Activated naive CD8-positive, alpha-beta T cell treated with anti-CD3 and anti-CD28 coated beads, Interleukin-2, amount 10 ng/mL, durations not matched to agents 7 days and 5 days (primary cell): ENCODE data around the gene QSOX1. TPM values are rescaled to one million over a fixed set of nuclear protein-coding genes. Genes with fewer than 3 reads are reported as not detected.

Experiments
- ATAC-seq: fragments of 150-1000 bp; cut with Tn5 transposase; one replicate; pipeline ENCODE4 v1.10.0; 2021; ENCODE audit warnings: low read depth, moderate library complexity
- POLR2A ChIA-PET: fragments of 350-600 bp; sonication (Branson Sonifier 250); formaldehyde crosslinking; loops from one replicate; lab custom pipeline; 2021; ENCODE audit warnings: antibody characterized with exemption; lab: Charles Lee
- DNase-seq: peaks from one replicate; pipeline ENCODE4 v3.0.0; 2021
- H3K27ac Mint-ChIP-seq: one replicate; pipeline ENCODE4 v1.8.0; 2022; ENCODE audit warnings: mild to moderate bottlenecking, mixed read lengths
- H3K27me3 Mint-ChIP-seq: one replicate; pipeline ENCODE4 v1.8.0; 2022; ENCODE audit warnings: mild to moderate bottlenecking, moderate library complexity, mixed read lengths
- H3K36me3 Mint-ChIP-seq: one replicate; pipeline ENCODE4 v1.8.0; 2021; ENCODE audit warnings: mild to moderate bottlenecking, mixed read lengths
- H3K4me1 Mint-ChIP-seq: one replicate; pipeline ENCODE4 v1.8.0; 2021; ENCODE audit warnings: mixed read lengths
- H3K4me3 Mint-ChIP-seq: one replicate; pipeline ENCODE4 v1.8.0; 2022; ENCODE audit warnings: mild to moderate bottlenecking, moderate library complexity, mixed read lengths
- H3K9me3 Mint-ChIP-seq: one replicate; pipeline ENCODE4 v1.8.0; 2021; ENCODE audit warnings: mixed read lengths
- total RNA-seq, 2 experiments: library from RNA; stranded (reverse); gene quantifications; one replicate each; pipeline ENCODE4 v1.2.3, GENCODE V29; 2021

The QSOX1 gene
- total RNA-seq, 2 experiments from 2014 or later, result 22.8 to 27.1 TPM

- Mint-ChIP-seq H3K27ac (no peak overlapping the region), H3K27me3 (peaks cover 41% of the 10 kb centered on the region), H3K36me3 (no peaks in the 10 kb centered on the region), H3K4me1 (peaks cover 5% of the 10 kb centered on the region), H3K9me3 (no peaks in the 10 kb centered on the region), H3K4me3 (no peak overlapping the region)
- ATAC-seq (no peak), DNase-seq (no peak)
- POLR2A ChIA-PET, result no interaction called here
Observed at GRCh38 chr1:180136331-180136967, 18.2 kb upstream of the QSOX1 start.

GRCh38 chr1:180136968-180137356 is 17.7 kb upstream of the QSOX1 start:
- H3K9me3 Mint-ChIP-seq, result no peaks in the 10 kb centered on the region
- H3K27me3 Mint-ChIP-seq, result peaks cover 39% of the 10 kb centered on the region
- H3K27ac Mint-ChIP-seq, result no peak overlapping the region
- H3K4me3 Mint-ChIP-seq, result no peak overlapping the region
- no peak for DNase-seq
- no peak for ATAC-seq
- H3K36me3 Mint-ChIP-seq, result no peaks in the 10 kb centered on the region
- peaks cover under 1% of the 10 kb centered on the region for H3K4me1 Mint-ChIP-seq
- POLR2A ChIA-PET, result no interaction called here

GRCh38 chr1:180137776-180138175 is 16.9 kb upstream of the QSOX1 start:
- no peaks in the 10 kb centered on the region for H3K4me1 Mint-ChIP-seq
- no peak overlapping the region for H3K4me3 Mint-ChIP-seq
- POLR2A ChIA-PET, result no interaction called here
- no peaks in the 10 kb centered on the region for H3K9me3 Mint-ChIP-seq
- no peaks in the 10 kb centered on the region for H3K36me3 Mint-ChIP-seq
- H3K27ac Mint-ChIP-seq, result no peak overlapping the region
- H3K27me3 Mint-ChIP-seq, result peaks cover 34% of the 10 kb centered on the region
- ATAC-seq (no peak), DNase-seq (no peak)

- Mint-ChIP-seq H3K36me3 (no peaks in the 10 kb centered on the region), H3K4me3 (no peak overlapping the region), H3K4me1 (no peaks in the 10 kb centered on the region), H3K9me3 (no peaks in the 10 kb centered on the region), H3K27me3 (peaks cover 21% of the 10 kb centered on the region), H3K27ac (no peak overlapping the region)
- ATAC-seq (no peak), DNase-seq (no peak)
- POLR2A ChIA-PET, result interaction anchor here (0.5 kb wide), 1 partner anchor 8 kb away, joined by 6 read pairs; no protein-coding TSS in a partner anchor
Observed at GRCh38 chr1:180141381-180141934, 13.2 kb upstream of the QSOX1 start.

- ATAC-seq (no peak), DNase-seq (no peak)
- no peaks in the 10 kb centered on the region for H3K9me3 Mint-ChIP-seq
- H3K4me3 Mint-ChIP-seq, result no peak overlapping the region
- H3K27ac Mint-ChIP-seq, result no peak overlapping the region
- H3K27me3 Mint-ChIP-seq, result peaks cover 15% of the 10 kb centered on the region
- POLR2A ChIA-PET, result no interaction called here
- no peaks in the 10 kb centered on the region for H3K4me1 Mint-ChIP-seq
- H3K36me3 Mint-ChIP-seq, result no peaks in the 10 kb centered on the region
Observed at GRCh38 chr1:180143359-180143758, 11.3 kb upstream of the QSOX1 start.

- no peak for ATAC-seq
- Mint-ChIP-seq H3K4me1 (no peaks in the 10 kb centered on the region), H3K27me3 (peaks cover 10% of the 10 kb centered on the region), H3K36me3 (no peaks in the 10 kb centered on the region), H3K27ac (no peak overlapping the region), H3K9me3 (no peaks in the 10 kb centered on the region), H3K4me3 (no peak overlapping the region)
- no peak for DNase-seq
- POLR2A ChIA-PET, result interaction anchor here (1.4 kb wide), 1 partner anchor 10 kb away, joined by 6 read pairs; the partner anchor contains the start of gene QSOX1
Observed at GRCh38 chr1:180144659-180145357, 9.9 kb upstream of the QSOX1 start.

- no peak overlapping the region for H3K27ac Mint-ChIP-seq
- DNase-seq (no peak), ATAC-seq (no peak)
- POLR2A ChIA-PET, result interaction anchor here (1.4 kb wide), 1 partner anchor 9 kb away, joined by 6 read pairs; the partner anchor contains the start of gene QSOX1
- H3K4me3 Mint-ChIP-seq, result no peak overlapping the region
- peaks cover 10% of the 10 kb centered on the region for H3K27me3 Mint-ChIP-seq
- no peaks in the 10 kb centered on the region for H3K4me1 Mint-ChIP-seq
- H3K9me3 Mint-ChIP-seq, result no peaks in the 10 kb centered on the region
- H3K36me3 Mint-ChIP-seq, result no peaks in the 10 kb centered on the region
Observed at GRCh38 chr1:180145446-180145845, 9.2 kb upstream of the QSOX1 start.

- H3K4me1 Mint-ChIP-seq, result peaks cover 26% of the 10 kb centered on the region
- no peak for DNase-seq
- POLR2A ChIA-PET, result no interaction called here
Observed at GRCh38 chr1:180150982-180151381, 3.7 kb upstream of the QSOX1 start.

GRCh38 chr1:180151508-180151907 is 3.2 kb upstream of the QSOX1 start:
- DNase-seq (no peak), ATAC-seq (no peak)
- peaks cover 31% of the 10 kb centered on the region for H3K4me1 Mint-ChIP-seq
- H3K27me3 Mint-ChIP-seq, result peaks cover 3% of the 10 kb centered on the region
- H3K36me3 Mint-ChIP-seq, result no peaks in the 10 kb centered on the region
- POLR2A ChIA-PET, result no interaction called here
- H3K9me3 Mint-ChIP-seq, result no peaks in the 10 kb centered on the region
- H3K4me3 Mint-ChIP-seq, result no peak overlapping the region
- no peak overlapping the region for H3K27ac Mint-ChIP-seq

More at GRCh38 chr1:180150982-180151381, 3.7 kb upstream of the QSOX1 start:
- H3K27ac Mint-ChIP-seq, result no peak overlapping the region
- no peaks in the 10 kb centered on the region for H3K9me3 Mint-ChIP-seq
- ATAC-seq, result no peak
- no peak overlapping the region for H3K4me3 Mint-ChIP-seq
- H3K36me3 Mint-ChIP-seq, result no peaks in the 10 kb centered on the region
- H3K27me3 Mint-ChIP-seq, result peaks cover 3% of the 10 kb centered on the region

GRCh38 chr1:180152588-180152987 is 2.1 kb upstream of the QSOX1 start:
- peaks cover 34% of the 10 kb centered on the region for H3K4me1 Mint-ChIP-seq
- H3K36me3 Mint-ChIP-seq, result no peaks in the 10 kb centered on the region
- no peak for ATAC-seq
- POLR2A ChIA-PET, result no interaction called here
- H3K4me3 Mint-ChIP-seq, result no peak overlapping the region
- DNase-seq, result no peak
- H3K9me3 Mint-ChIP-seq, result no peaks in the 10 kb centered on the region
- H3K27me3 Mint-ChIP-seq, result peaks cover 3% of the 10 kb centered on the region
- H3K27ac Mint-ChIP-seq, result no peak overlapping the region

- H3K27me3 Mint-ChIP-seq, result peaks cover under 1% of the 10 kb centered on the region
- peak overlapping the region; percentile 17 for H3K4me3 Mint-ChIP-seq
- H3K27ac Mint-ChIP-seq, result peak overlapping the region; percentile 34
- peaks cover 2% of the 10 kb centered on the region for H3K36me3 Mint-ChIP-seq
- peaks cover 34% of the 10 kb centered on the region for H3K4me1 Mint-ChIP-seq
- no peak for DNase-seq
- no peak for ATAC-seq
- POLR2A ChIA-PET, result interaction anchor here (0.9 kb wide), 1 partner anchor 270 kb away, joined by 3 read pairs; no protein-coding TSS in a partner anchor
- no peaks in the 10 kb centered on the region for H3K9me3 Mint-ChIP-seq
Observed at GRCh38 chr1:180153032-180153431, 1.6 kb upstream of the QSOX1 start.

- POLR2A ChIA-PET, result interaction anchor here (0.9 to 1.9 kb wide), 4 partner anchors 77 to 272 kb away, joined by 3 to 15 read pairs (median 6); partner anchors contain the start of genes CEP350 and TOR1AIP1
- DNase-seq (no peak), ATAC-seq (no peak)
- Mint-ChIP-seq H3K4me3 (peak overlapping the region; percentile 97), H3K27me3 (no peaks in the 10 kb centered on the region), H3K4me1 (peaks cover 34% of the 10 kb centered on the region), H3K9me3 (no peaks in the 10 kb centered on the region), H3K27ac (peak overlapping the region; percentile 92), H3K36me3 (peaks cover 5% of the 10 kb centered on the region)
Observed at GRCh38 chr1:180154003-180154324, 705 bp upstream of the QSOX1 start.

GRCh38 chr1:180155182-180155682 is 563 bp downstream of the QSOX1 start:
- no peaks in the 10 kb centered on the region for H3K9me3 Mint-ChIP-seq
- no peaks in the 10 kb centered on the region for H3K27me3 Mint-ChIP-seq
- peaks cover 37% of the 10 kb centered on the region for H3K4me1 Mint-ChIP-seq
- DNase-seq, result no peak
- H3K27ac Mint-ChIP-seq, result peak overlapping the region; percentile 89
- POLR2A ChIA-PET, result interaction anchor here (0.8 to 1.9 kb wide), 5 partner anchors 10 to 273 kb away, joined by 4 to 15 read pairs (median 6); partner anchors contain the start of genes CEP350 and TOR1AIP1
- no peak for ATAC-seq
- H3K36me3 Mint-ChIP-seq, result peaks cover 5% of the 10 kb centered on the region
- H3K4me3 Mint-ChIP-seq, result peak overlapping the region; percentile 93
